GM04504 (cell line): ENCODE data around the gene CHST11.

Experiments
- DNase-seq: peaks from one replicate; pipeline ENCODE4 v3.0.0-alpha.2; 2012; ENCODE audit warnings: low read depth

CHST11 gene

DNA sequence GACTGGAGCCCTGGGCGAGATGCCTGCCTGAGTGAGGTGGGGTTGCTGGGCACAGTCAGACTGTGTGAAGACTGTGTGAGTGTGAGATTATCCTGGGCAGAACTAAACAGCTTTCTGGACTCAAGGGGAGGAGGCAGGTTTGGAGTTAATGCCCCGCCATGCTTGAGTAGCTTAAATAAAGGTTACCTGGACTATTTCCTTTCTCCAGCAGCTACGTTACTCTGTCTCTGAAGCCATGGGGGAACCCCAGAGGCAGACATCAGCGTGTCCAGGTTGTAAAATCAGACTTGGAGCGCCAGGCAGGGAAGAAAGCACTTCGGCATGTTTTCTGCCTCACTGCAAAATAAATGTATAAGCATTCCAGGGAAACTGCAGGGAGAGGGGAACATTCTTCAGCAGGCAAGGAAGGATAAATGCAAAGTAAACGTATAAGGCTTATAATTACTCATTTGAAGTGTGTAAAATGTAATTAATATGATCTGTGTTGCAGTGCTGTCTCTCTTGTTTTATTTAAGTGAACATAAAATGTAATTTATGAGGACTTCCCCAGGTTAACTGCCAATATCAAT is 129.7 kb downstream of the CHST11 start:
- no peak for DNase-seq

GRCh38 chr12:104588047-104588920 is 131.5 kb downstream of the CHST11 start:
- DNase-seq = peak; percentile 52

- DNase-seq = no peak
Observed at GRCh38 chr12:104588921-104589590, 132.3 kb downstream of the CHST11 start.

DNA sequence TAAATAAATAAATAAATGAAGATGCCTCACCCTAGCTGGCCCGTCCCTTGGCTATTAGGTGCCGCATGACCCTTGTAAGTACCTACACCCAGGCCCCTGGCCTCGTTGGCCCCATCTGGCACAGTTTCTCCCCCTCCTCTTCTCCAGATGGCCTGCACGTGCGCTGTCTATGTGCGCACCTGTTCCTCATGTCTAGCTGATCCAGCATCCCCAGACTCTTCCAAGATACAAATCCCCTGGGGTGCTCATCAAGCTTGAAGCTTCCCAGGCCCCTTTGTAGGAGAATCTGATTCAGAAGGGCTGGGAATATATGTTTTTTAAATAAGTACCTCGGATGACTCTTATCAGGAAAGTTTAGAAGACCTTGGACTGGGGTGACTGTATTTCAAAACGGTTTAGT is 133.3 kb downstream of the CHST11 start:
- no peak for DNase-seq

- DNase-seq = no peak
Observed at GRCh38 chr12:104591257-104591885, 134.6 kb downstream of the CHST11 start.

DNA sequence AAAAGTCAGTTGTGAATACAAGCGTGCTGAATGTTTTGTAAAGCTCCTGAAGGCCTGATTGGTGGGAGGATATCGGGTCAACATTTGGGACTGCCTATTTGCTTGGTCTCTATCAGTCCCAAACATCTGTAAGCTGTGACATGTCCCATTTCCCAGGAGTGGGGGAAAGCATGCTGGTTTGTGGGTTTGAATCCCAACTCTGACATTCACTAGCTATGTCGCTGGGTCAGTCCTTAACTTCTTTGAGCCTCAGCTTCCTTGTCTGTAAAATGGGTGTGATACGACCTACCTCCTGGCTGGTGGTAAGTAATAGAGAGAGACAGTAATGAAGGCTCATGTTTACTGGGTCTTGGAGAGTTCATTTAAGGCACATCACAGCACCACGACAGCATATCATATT is 136.7 kb downstream of the CHST11 start:
- DNase-seq = no peak

GRCh38 chr12:104596134-104596799 is 139.5 kb downstream of the CHST11 start:
- peak; percentile 96 for DNase-seq

DNA sequence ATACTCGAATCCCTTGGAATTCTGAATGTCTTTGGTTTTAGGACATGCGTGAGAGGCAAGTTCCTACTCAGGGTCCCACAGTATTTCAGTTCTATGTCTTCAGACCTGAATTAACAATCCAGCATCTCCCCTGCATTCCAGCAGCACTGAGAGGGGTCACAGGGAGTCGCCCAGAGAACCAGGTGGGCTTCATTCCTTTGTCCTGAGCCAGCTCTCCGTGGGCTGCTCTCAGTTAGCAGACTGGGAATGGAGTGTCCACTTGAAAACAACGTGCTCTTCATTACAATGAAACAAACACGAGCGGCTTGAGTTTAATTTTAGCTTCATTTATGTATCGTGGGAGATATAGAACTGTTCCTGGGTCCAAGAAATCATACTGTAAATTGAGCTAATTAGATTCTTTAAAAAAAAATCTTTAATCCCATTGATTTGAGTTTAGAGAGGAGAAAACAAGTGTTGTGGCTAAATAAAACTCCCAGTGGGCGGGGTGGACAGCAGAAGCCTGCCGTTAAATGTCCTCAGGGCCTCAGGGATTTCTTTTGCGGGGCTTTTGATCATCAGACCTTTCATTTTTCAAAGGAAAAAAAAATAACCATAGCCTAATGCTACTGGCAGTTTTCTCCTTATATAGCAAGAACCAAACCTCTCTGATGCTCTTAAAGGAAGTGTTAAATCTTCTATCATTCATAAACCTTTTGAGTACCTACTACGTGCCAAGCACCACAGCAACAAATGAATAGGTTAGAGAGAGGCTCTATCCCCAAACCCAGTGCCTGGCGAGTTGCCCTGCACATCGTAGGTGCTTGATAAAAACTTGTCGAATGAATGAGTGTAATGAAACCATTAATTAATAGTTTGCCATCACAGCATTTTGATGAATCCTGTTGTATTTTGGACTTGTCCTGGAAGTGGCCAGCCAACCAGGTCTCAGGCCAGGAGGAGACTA is 140.4 kb downstream of the CHST11 start:
- DNase-seq = no peak

- no peak for DNase-seq
Observed at GRCh38 chr12:104598342-104599271, 141.9 kb downstream of the CHST11 start.

DNA sequence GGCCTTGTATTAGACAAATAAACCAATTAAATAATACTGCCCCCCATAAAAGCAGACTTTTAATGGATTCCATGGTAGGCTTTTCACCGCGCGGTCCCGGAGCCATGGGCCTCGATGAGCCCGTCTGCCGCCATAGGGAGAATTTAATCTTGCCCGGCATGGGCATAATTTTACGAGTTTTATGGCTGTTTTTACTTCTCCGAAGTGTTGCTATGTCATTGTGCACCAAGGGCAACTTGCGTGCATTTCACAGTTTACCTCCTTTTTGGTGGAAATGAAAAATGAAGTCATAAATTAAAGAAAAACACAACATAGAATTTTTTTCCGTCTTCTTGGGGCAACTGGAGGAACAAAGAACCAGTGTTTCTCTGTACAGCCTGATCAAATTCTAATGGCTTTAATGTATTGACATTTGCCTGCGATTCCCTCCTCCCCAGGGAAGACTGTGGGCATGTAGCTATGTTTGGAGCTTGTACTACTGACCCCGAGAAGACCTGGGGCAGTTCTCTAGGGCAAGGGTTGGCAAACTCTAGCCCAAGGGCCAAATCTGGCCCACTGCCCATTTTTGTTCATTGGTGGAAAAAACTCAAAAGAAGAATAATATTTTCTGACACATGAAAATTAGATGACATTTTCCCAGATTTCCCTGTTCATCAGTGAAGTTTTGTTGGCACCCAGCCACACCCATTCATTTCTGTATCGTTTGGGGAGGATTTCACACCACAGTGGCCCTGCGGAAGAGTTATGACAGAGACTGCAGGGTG is 142.7 kb downstream of the CHST11 start:
- no peak for DNase-seq

- DNase-seq = no peak
Observed at GRCh38 chr12:104600036-104600712, 143.4 kb downstream of the CHST11 start.

DNA sequence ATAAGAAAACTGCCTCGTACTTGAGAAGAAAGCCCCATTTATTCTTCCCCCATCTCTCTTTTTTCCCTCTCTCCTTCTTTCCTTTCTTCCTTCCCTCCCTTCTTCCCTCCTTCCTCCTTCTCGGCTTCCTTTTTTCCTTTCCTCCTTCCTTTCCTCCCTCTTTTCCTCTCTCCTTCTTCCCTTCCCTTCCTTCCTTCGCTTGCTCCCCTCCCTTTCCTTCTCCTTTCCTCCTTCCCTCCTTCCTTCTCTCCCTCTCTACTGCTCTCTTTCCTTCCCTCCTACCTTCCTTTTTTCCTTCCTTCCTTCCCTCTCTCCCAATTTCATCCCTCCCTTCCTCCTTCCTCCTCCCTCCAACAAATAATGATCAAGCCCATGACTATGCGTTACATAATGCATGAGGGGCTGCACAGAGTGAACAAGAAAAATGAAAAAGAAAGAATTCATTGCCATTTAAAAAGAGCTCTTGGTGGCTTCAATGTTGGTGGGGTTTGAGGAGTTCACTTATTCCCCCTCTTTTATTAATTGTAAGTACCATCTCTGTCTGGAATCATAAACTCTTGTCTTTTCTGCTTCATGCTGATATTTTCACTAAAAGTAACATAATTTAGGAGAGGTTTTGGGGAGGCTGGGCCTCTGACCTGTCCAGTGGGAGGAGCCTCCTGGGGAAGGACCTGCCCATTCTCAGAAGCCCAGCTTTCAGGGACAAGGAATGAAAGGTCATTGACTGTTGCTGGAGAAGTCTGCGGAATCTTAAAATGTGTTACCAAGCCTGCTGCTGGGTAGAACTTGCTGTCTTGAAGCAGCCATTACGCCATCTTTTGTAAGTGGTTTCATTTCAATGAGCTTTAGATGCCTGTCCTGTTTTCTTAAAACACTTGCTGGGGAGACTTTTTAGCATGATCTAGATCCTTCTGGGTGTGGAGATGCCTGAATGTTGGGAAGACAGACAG is 144.3 kb downstream of the CHST11 start:
- no peak for DNase-seq

GRCh38 chr12:104602406-104602805 is 145.7 kb downstream of the CHST11 start:
- no peak for DNase-seq

GRCh38 chr12:104602896-104603295 is 146.1 kb downstream of the CHST11 start:
- no peak for DNase-seq

- no peak for DNase-seq
Observed at GRCh38 chr12:104603545-104603973, 146.8 kb downstream of the CHST11 start.

GRCh38 chr12:104604070-104604994 is 147.6 kb downstream of the CHST11 start:
- peak; percentile 87 for DNase-seq
